Activated CD4-positive, CD25-positive, alpha-beta regulatory T cell treated with anti-CD3 and anti-CD28 coated beads, Interleukin-2, amount 50 U/mL, for 16 hours (primary cell): Measurements from ENCODE around the gene PHF20.
"Not testable (repeated sequence)": the region's sequence is repeated elsewhere in the genome, so short reads cannot be mapped to it uniquely, and the experiment has no call there.

Experiments used
- DNase-seq: peaks from one replicate; pipeline ENCODE4 v3.0.0-alpha.2; 2020; ENCODE audit warnings: low read depth, low spot score

The PHF20 gene

GRCh38 chr20:35739294-35740163 is 32.3 kb upstream of the PHF20 start:
- DNase-seq = no peak

GRCh38 chr20:35741892-35742740 is 29.7 kb upstream of the PHF20 start, which contains the start of gene RBM39:
RBM39 (minus strand) TSS chr20:35742260; CDS start chr20:35740874, 1,386 bp downstream.
- DNase-seq = peak; percentile 99

GRCh38 chr20:35742741-35743523 is 28.9 kb upstream of the PHF20 start:
- no peak for DNase-seq

- no peak for DNase-seq
These were observed 27.9 kb upstream of the PHF20 start for GRCh38 chr20:35743693-35744491.

GRCh38 chr20:35744492-35744841 is 27.3 kb upstream of the PHF20 start:
- not testable (repeated sequence) for DNase-seq

- DNase-seq = no peak
These were observed 21.2 kb upstream of the PHF20 start for GRCh38 chr20:35750611-35751010.

- no peak for DNase-seq
These were observed 15.4 kb upstream of the PHF20 start for GRCh38 chr20:35756404-35756803.

- no peak for DNase-seq
These were observed 14.6 kb upstream of the PHF20 start for GRCh38 chr20:35757098-35757705.

- DNase-seq = not testable (repeated sequence)
These were observed 10.3 kb upstream of the PHF20 start for GRCh38 chr20:35761548-35761947.

GRCh38 chr20:35762461-35762860 is 9.4 kb upstream of the PHF20 start:
- no peak for DNase-seq

- not testable (repeated sequence) for DNase-seq
These were observed 6.9 kb upstream of the PHF20 start for GRCh38 chr20:35764936-35765335.

GRCh38 chr20:35766843-35767242 is 5.0 kb upstream of the PHF20 start:
- no peak for DNase-seq

GRCh38 chr20:35767683-35768481 is 3.9 kb upstream of the PHF20 start:
- peak; percentile 37 for DNase-seq

GRCh38 chr20:35768731-35769664 is 2.8 kb upstream of the PHF20 start:
- no peak for DNase-seq

GRCh38 chr20:35771367-35771688 is 487 bp upstream of the PHF20 start:
- no peak for DNase-seq

GRCh38 chr20:35772563-35773058 is 796 bp downstream of the PHF20 start:
- no peak for DNase-seq

GRCh38 chr20:35773154-35773751 is 1.4 kb downstream of the PHF20 start:
- peak; percentile 4 for DNase-seq

- DNase-seq = no peak
These were observed 2.6 kb downstream of the PHF20 start for GRCh38 chr20:35774391-35774790.
